HCT116 (cell line): Measurements from ENCODE around the gene KCNIP3.

Experiments used
- EZH2 ChIP-seq: fragments of 200-600 bp; sonication (generic); IDR thresholded peaks from 2 replicates; pipeline ENCODE4 v1.6.1; 2017; ENCODE audit warnings: antibody characterized with exemption, mixed run types
- POLR2A ChIP-seq: IDR thresholded peaks from 2 replicates; pipeline ENCODE4 v1.7.0; 2011; ENCODE audit warnings: borderline replicate concordance; ENCODE audit not compliant: insufficient read depth, insufficient read length; ENCODE audit errors: extremely low read depth
- POLR2AphosphoS5 ChIP-seq: IDR thresholded peaks from 2 replicates; pipeline ENCODE4 v1.6.1; 2011; ENCODE audit warnings: mild to moderate bottlenecking, low read depth, low read length, moderate library complexity
- SRF ChIP-seq: IDR thresholded peaks from 2 replicates; pipeline ENCODE4 v1.6.1; 2012; ENCODE audit warnings: low read depth
- ZNF274 ChIP-seq: fragments of 200-500 bp; sonication (Bioruptor generic); IDR thresholded peaks from 2 replicates; pipeline ENCODE4 v1.6.1; 2014; ENCODE audit warnings: mild to moderate bottlenecking, low read depth, low read length, inconsistent platforms
- TF ChIP-seq, protein P1 (sequence below), 3 experiments: fragments of 200-600 bp in 1 of 3; sonication (generic) in 1 of 3; IDR thresholded peaks in 2 of 3; conservative IDR thresholded peaks in 1 of 3; 2 replicates each; pipeline ENCODE4 v1.5.1; 2012 to 2017; ENCODE audit warnings: low read depth in 2 of 3, low read length in 2 of 3, antibody characterized with exemption in 1 of 3, borderline replicate concordance in 1 of 3, control low read depth in 1 of 3, mild to moderate bottlenecking in 1 of 3, mixed read lengths in 1 of 3, mixed run types in 1 of 3, moderate library complexity in 1 of 3; ENCODE audit not compliant: insufficient read depth in 1 of 3

- TF ChIP-seq EZH2, result no peak
- no peak for TF ChIP-seq POLR2AphosphoS5
- TF ChIP-seq, protein P1, sequence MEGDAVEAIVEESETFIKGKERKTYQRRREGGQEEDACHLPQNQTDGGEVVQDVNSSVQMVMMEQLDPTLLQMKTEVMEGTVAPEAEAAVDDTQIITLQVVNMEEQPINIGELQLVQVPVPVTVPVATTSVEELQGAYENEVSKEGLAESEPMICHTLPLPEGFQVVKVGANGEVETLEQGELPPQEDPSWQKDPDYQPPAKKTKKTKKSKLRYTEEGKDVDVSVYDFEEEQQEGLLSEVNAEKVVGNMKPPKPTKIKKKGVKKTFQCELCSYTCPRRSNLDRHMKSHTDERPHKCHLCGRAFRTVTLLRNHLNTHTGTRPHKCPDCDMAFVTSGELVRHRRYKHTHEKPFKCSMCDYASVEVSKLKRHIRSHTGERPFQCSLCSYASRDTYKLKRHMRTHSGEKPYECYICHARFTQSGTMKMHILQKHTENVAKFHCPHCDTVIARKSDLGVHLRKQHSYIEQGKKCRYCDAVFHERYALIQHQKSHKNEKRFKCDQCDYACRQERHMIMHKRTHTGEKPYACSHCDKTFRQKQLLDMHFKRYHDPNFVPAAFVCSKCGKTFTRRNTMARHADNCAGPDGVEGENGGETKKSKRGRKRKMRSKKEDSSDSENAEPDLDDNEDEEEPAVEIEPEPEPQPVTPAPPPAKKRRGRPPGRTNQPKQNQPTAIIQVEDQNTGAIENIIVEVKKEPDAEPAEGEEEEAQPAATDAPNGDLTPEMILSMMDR (IDR thresholded peaks at IDR 0.05 in 2 of 3, conservative IDR thresholded peaks at IDR 0.05 in 1 of 3; ENCODE audit: borderline replicate concordance in 1 of 3, insufficient read depth in 1 of 3, low read depth in 2 of 3, low read length in 2 of 3), result no peak
- TF ChIP-seq ZNF274, result no peak
- no peak for TF ChIP-seq SRF
- no peak for TF ChIP-seq POLR2A
Observed at GRCh38 chr2:95276244-95276887, 20.8 kb upstream of the KCNIP3 start.
